Neural crest cell (in vitro differentiated cells): Measurements from ENCODE around the gene KIAA2012. TPM values are rescaled to one million over a fixed set of nuclear protein-coding genes. Genes with fewer than 3 reads are reported as not detected.

Experiments
- DNase-seq: peaks from one replicate; pipeline ENCODE4 v3.0.0; 2021; ENCODE audit warnings: low read depth, mixed read lengths, low spot score
- H3K27ac Mint-ChIP-seq: one replicate; pipeline ENCODE4 v1.8.0; 2021; ENCODE audit warnings: mild to moderate bottlenecking, mixed read lengths; ENCODE audit not compliant: unreplicated experiment
- H3K27me3 Mint-ChIP-seq: 2 replicates; pipeline ENCODE4 v1.8.0; 2021; ENCODE audit warnings: low read depth, mild to moderate bottlenecking, mixed read lengths
- H3K36me3 Mint-ChIP-seq: 2 replicates; pipeline ENCODE4 v1.8.0; 2021; ENCODE audit warnings: low read depth, mild to moderate bottlenecking, mixed read lengths
- H3K4me1 Mint-ChIP-seq: 2 replicates; pipeline ENCODE4 v1.8.0; 2021; ENCODE audit warnings: mixed read lengths
- H3K4me3 Mint-ChIP-seq: one replicate; pipeline ENCODE4 v1.8.0; 2021; ENCODE audit warnings: mild to moderate bottlenecking, mixed read lengths
- H3K9me3 Mint-ChIP-seq: 2 replicates; pipeline ENCODE4 v1.8.0; 2021; ENCODE audit warnings: mixed read lengths
- CTCF ChIP-seq: fragments of 200-600 bp; sonication (generic); conservative IDR thresholded peaks from 2 replicates; pipeline ENCODE4 v1.5.0; 2021; ENCODE audit warnings: antibody characterized with exemption, mild to moderate bottlenecking
- total RNA-seq: library from RNA; stranded (reverse); gene quantifications from 2 replicates; pipeline ENCODE4 v1.2.1, GENCODE V29; 2021

KIAA2012 gene
- total RNA-seq, 1 donor from 2014 or later: 0.07 TPM

GRCh38 chr2:202035089-202035940, 37.7 kb upstream of the KIAA2012 start:
- Mint-ChIP-seq H3K4me3 (no peak overlapping the region), H3K9me3 (no peaks in the 10 kb centered on the region), H3K27me3 (peaks cover 4% of the 10 kb centered on the region), H3K36me3 (peaks cover 2% of the 10 kb centered on the region), H3K4me1 (peaks cover 25% of the 10 kb centered on the region), H3K27ac (no peak overlapping the region)
- DNase-seq: peak; percentile 67
- TF ChIP-seq CTCF: peak; percentile 64

GRCh38 chr2:202035941-202036372, 37.1 kb upstream of the KIAA2012 start:
- Mint-ChIP-seq H3K27ac (no peak overlapping the region), H3K4me3 (no peak overlapping the region), H3K4me1 (peaks cover 23% of the 10 kb centered on the region), H3K27me3 (peaks cover 4% of the 10 kb centered on the region), H3K9me3 (no peaks in the 10 kb centered on the region), H3K36me3 (peaks cover 5% of the 10 kb centered on the region)
- TF ChIP-seq CTCF: no peak
- no peak for DNase-seq

GRCh38 chr2:202036601-202037037, 36.4 kb upstream of the KIAA2012 start:
- H3K36me3 Mint-ChIP-seq: peaks cover 5% of the 10 kb centered on the region
- peaks cover 4% of the 10 kb centered on the region for H3K27me3 Mint-ChIP-seq
- DNase-seq: peak; percentile 56
- H3K4me3 Mint-ChIP-seq: no peak overlapping the region
- TF ChIP-seq CTCF: no peak
- H3K4me1 Mint-ChIP-seq: peaks cover 18% of the 10 kb centered on the region
- no peaks in the 10 kb centered on the region for H3K9me3 Mint-ChIP-seq
- H3K27ac Mint-ChIP-seq: no peak overlapping the region

- peaks cover 5% of the 10 kb centered on the region for H3K36me3 Mint-ChIP-seq
- no peak overlapping the region for H3K27ac Mint-ChIP-seq
- TF ChIP-seq CTCF: no peak
- no peaks in the 10 kb centered on the region for H3K9me3 Mint-ChIP-seq
- DNase-seq: no peak
- peaks cover 4% of the 10 kb centered on the region for H3K27me3 Mint-ChIP-seq
- H3K4me3 Mint-ChIP-seq: no peak overlapping the region
- peaks cover 13% of the 10 kb centered on the region for H3K4me1 Mint-ChIP-seq
Observed at GRCh38 chr2:202037086-202037485, 36.0 kb upstream of the KIAA2012 start.

GRCh38 chr2:202038471-202039277, 34.4 kb upstream of the KIAA2012 start:
- DNase-seq: no peak
- TF ChIP-seq CTCF: no peak
- Mint-ChIP-seq H3K27me3 (no peaks in the 10 kb centered on the region), H3K36me3 (peaks cover 5% of the 10 kb centered on the region), H3K27ac (peak overlapping the region; percentile 37), H3K4me1 (peaks cover 6% of the 10 kb centered on the region), H3K4me3 (peak overlapping the region; percentile 84), H3K9me3 (no peaks in the 10 kb centered on the region)
